Measurements from ENCODE around the gene GALNT9.

- TF ChIP-seq SP1 (IDR thresholded peaks at IDR 0.05) (no peak), FOXM1 (IDR thresholded peaks at IDR 0.05; ENCODE audit: borderline replicate concordance) (no peak), ARNT (IDR thresholded peaks at IDR 0.05) (no peak), CTBP1 (IDR thresholded peaks at IDR 0.05; ENCODE audit: borderline replicate concordance) (no peak), FOXA1 (IDR thresholded peaks at IDR 0.05) (no peak), NFRKB (IDR thresholded peaks at IDR 0.05) (no peak), ZNF384 (IDR thresholded peaks at IDR 0.05) (no peak), HDGF (IDR thresholded peaks at IDR 0.05; ENCODE audit: borderline replicate concordance) (no peak)
Measured at GRCh38 chr12:132259872-132260695, 69.3 kb downstream of the GALNT9 start.

Data from HEK293T (cell line).